ENCODE results near the gene PKHD1. TPM values are rescaled to one million over a fixed set of nuclear protein-coding genes. Genes with fewer than 3 reads are reported as not detected.

PKHD1 gene
- total RNA-seq, 1 donor from 2014 or later: not detected

- Mint-ChIP-seq H3K36me3 (ENCODE audit: low read depth) (no peaks in the 10 kb centered on the region), H3K27ac (ENCODE audit: unreplicated experiment) (no peak overlapping the region), H3K4me1 (ENCODE audit: low read depth) (no peaks in the 10 kb centered on the region), H3K4me3 (ENCODE audit: unreplicated experiment) (no peak overlapping the region), H3K27me3 (ENCODE audit: low read depth) (no peaks in the 10 kb centered on the region), H3K9me3 (ENCODE audit: low read depth) (peaks cover 3% of the 10 kb centered on the region)
- no peak for DNase-seq (ENCODE audit: low spot score)
- TF ChIP-seq CTCF (IDR thresholded peaks at IDR 0.05): no peak
Measured at GRCh38 chr6:51651132-51651817, 436.1 kb downstream of the PKHD1 start.

GRCh38 chr6:51648774-51649173 is 438.6 kb downstream of the PKHD1 start:
- no peaks in the 10 kb centered on the region for H3K4me1 Mint-ChIP-seq (ENCODE audit: low read depth)
- no peak overlapping the region for H3K27ac Mint-ChIP-seq (ENCODE audit: unreplicated experiment)
- no peak overlapping the region for H3K4me3 Mint-ChIP-seq (ENCODE audit: unreplicated experiment)
- no peaks in the 10 kb centered on the region for H3K27me3 Mint-ChIP-seq (ENCODE audit: low read depth)
- DNase-seq (ENCODE audit: low spot score): no peak
- no peaks in the 10 kb centered on the region for H3K9me3 Mint-ChIP-seq (ENCODE audit: low read depth)
- H3K36me3 Mint-ChIP-seq (ENCODE audit: low read depth): no peaks in the 10 kb centered on the region
- no peak for TF ChIP-seq CTCF (IDR thresholded peaks at IDR 0.05)

- Mint-ChIP-seq H3K9me3 (ENCODE audit: low read depth) (no peaks in the 10 kb centered on the region), H3K27me3 (ENCODE audit: low read depth) (no peaks in the 10 kb centered on the region), H3K4me3 (ENCODE audit: unreplicated experiment) (no peak overlapping the region), H3K27ac (ENCODE audit: unreplicated experiment) (no peak overlapping the region), H3K36me3 (ENCODE audit: low read depth) (no peaks in the 10 kb centered on the region), H3K4me1 (ENCODE audit: low read depth) (no peaks in the 10 kb centered on the region)
- no peak for TF ChIP-seq CTCF (IDR thresholded peaks at IDR 0.05)
- no peak for DNase-seq (ENCODE audit: low spot score)
Measured at GRCh38 chr6:51648236-51648635, 439.2 kb downstream of the PKHD1 start.

- no peaks in the 10 kb centered on the region for H3K36me3 Mint-ChIP-seq (ENCODE audit: low read depth)
- H3K27me3 Mint-ChIP-seq (ENCODE audit: low read depth): no peaks in the 10 kb centered on the region
- H3K4me1 Mint-ChIP-seq (ENCODE audit: low read depth): no peaks in the 10 kb centered on the region
- TF ChIP-seq CTCF (IDR thresholded peaks at IDR 0.05): no peak
- no peaks in the 10 kb centered on the region for H3K9me3 Mint-ChIP-seq (ENCODE audit: low read depth)
- H3K27ac Mint-ChIP-seq (ENCODE audit: unreplicated experiment): no peak overlapping the region
- H3K4me3 Mint-ChIP-seq (ENCODE audit: unreplicated experiment): no peak overlapping the region
- DNase-seq (ENCODE audit: low spot score): no peak
Measured at GRCh38 chr6:51644426-51644825, 443.0 kb downstream of the PKHD1 start.

- Mint-ChIP-seq H3K4me3 (ENCODE audit: unreplicated experiment) (no peak overlapping the region), H3K36me3 (ENCODE audit: low read depth) (no peaks in the 10 kb centered on the region), H3K27me3 (ENCODE audit: low read depth) (no peaks in the 10 kb centered on the region), H3K27ac (ENCODE audit: unreplicated experiment) (no peak overlapping the region), H3K4me1 (ENCODE audit: low read depth) (no peaks in the 10 kb centered on the region), H3K9me3 (ENCODE audit: low read depth) (no peaks in the 10 kb centered on the region)
- TF ChIP-seq CTCF (IDR thresholded peaks at IDR 0.05): no peak
- no peak for DNase-seq (ENCODE audit: low spot score)
Measured at GRCh38 chr6:51640021-51640420, 447.4 kb downstream of the PKHD1 start.
